ENCODE data around the gene RXRA.

RXRA gene

DNA sequence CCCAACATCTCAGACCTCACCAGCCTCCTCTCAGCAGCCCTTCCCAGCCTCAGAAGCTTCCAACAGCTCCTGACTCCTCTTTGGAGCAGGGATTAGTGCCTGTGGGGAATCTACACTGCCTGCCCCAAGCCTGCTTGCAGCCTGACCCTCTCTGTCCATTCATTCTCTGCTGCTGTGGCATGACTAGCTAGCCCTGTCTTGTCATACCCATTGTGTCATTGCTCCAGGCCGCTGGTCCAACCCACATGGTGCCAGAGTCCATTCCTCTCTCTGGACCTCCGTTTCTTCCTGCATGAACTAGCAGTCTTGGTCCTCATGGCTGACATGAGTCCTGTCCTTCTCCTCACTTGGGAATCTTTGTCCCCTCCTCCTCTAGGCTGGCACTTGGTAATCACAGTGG is 12.8 kb upstream of the RXRA start:
- no peak for DNase-seq

DNA sequence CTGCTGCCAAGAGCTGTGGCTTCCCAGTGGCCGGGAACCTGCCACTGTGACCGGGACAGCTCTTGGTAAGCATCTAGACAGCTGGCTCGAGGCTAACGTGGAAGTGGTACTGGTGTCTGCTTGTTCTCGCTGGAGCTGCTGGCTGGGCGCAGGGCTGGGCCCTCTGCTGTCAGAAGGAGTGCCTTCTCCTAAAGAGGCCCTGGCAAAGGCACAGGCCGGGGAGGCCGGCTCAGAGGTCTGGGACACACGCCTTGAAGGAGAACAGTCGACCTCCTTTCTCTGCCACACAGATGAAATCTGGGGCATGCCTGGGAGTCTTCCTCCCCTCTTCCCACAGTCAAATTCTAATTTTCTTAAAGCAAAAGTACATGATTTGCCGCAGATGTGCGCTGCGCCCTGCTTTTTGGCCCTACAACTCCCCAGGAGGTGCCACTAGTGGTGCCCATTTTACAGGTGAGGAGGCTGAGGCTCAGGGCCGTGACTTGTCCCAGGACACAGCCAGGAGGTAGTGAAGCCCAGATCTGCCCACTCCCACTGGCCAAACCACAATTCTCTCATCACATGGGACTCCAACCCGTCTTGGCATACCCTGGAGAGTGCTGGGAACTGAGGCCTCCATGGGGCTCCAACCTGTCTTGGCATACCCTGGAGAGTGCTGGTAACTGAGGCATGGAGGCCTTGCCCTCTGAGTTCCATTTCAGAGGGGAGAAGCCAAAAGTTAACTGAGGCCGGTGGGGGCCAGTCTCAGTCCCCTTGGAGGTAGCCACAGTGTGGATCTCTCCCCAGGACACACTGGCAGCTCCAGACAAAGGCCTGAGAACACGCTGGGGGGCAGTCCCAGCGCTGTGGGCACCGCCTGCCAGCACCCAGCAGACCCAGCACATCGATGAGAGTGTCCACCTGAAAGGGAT is 12.0 kb upstream of the RXRA start:
- no peak for DNase-seq

DNA sequence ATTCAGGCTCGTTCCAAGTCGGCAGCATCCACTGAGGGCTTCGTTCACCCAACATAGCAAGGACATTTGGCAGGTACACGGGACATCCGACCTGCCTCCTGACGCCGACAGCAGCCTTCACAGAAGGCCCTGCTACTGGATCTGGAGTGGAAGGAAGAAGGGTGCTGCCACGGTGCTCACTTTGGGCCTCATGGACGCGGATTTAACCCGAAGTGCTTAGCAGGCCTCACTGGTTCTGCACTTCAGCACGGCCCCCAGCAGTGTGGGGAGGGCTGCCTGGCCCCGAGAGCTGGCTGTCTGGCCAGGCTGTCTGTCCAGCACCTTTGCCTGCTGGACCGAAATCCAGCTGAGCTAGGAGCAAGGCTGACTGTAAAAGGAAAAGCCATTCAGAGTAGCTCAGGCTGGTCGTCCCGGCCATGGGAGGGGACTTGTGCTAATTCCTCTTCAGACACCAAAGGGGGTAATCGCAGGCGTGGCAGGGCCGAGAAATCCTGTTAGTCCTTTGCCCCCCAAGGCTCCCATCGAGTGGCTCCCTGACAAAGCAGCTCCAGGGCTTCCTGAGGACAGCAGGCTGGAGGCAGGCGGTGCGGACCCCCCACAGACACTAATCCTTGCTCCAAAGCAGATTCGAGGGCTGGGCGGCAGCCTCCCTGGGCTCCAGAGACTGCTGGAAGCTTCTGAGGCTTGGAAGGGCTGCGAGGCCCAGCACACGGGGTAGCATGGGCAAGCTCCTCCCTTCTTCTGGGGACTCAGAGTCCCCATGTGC is 11.1 kb upstream of the RXRA start:
- no peak for DNase-seq

DNA sequence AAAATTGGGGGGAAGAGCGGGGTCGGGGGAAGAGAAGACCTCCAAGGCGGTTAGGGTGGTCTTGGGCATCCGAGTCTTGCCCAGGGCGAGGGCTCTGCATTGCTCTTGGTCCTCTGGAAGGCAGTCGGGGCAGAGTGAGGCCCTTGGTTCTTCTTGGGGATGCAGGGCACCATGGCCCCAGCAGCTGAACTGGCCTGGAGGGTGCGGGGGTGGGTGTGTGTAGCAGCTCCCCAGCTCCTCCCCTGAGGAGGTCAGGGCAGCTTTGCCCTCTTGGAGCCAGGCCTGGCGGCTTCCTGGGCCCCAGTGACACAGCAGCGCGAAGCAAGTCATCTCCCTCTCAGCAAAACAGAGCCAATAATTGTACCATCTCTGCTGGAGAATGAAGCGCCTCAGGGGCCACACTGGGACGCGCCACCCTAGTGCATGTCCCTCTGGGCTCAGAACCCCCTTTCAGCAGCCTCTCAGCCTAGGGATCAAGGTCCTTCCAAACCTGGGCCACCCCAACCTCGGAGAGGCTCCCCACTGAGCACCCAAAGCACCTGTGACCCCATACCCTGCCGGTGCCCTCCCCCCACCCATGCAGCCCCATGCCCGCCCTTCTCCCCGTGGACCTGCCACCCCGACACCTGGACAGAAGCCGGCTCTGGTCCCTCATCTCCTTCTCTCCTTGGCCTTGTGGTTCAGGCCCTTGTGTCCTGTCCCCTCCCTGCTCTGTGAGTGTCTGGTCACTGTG is 10.4 kb upstream of the RXRA start:
- DNase-seq: no peak

DNA sequence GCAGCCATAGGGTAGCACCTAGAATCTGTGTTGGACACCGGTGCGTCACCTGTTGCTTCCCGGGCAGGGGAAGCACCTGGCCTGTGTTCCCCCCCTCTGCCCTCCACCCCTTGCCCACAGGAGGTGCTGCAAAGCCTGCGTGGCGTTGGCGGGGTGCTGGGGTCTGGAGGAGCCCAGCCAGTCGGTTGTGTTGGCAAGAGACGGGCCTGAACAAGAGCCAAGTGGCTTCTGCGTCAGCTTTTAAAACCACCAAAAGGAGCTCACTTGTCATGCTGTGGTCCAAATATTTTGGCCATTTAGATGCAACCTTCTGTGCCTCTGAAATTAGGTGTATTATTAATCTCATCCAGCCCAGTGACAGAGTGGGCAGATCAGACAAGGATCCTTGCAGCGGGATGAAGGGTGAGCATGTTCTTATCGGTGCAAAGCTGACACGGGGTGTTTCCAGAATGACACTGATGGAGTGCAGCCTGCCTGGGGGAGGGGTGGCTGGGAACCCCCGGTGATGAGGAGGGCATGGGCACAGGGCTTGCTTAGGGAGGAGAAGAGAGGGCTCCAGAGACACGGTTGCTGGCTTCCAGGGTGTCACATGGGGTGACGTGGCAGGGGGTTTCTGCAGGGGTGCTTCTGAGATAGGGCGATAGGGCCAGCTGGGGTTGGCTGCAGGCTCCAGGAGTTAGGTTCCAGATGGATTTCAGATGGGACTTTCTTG is 9.7 kb upstream of the RXRA start:
- no peak for DNase-seq

DNA sequence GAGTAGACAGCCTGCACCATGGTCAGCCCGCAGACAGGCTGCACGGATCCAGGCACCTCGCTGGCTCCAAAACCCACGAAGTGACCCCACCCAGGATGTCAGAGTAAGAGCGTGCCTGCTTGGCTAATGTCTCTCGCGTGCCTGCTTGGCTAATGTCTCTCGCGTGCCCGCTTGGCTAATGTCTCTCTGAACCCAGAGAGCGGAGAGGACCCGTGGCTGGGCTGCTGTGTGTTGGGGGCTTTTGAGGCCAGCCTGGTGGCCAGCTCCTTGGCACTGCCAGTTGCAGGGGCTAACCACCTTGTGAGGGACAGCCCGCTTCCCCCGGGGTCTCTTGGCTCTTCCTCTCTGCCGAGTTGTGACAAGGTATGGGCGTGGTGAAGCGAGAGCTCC is 8.9 kb upstream of the RXRA start:
- no peak for DNase-seq

DNA sequence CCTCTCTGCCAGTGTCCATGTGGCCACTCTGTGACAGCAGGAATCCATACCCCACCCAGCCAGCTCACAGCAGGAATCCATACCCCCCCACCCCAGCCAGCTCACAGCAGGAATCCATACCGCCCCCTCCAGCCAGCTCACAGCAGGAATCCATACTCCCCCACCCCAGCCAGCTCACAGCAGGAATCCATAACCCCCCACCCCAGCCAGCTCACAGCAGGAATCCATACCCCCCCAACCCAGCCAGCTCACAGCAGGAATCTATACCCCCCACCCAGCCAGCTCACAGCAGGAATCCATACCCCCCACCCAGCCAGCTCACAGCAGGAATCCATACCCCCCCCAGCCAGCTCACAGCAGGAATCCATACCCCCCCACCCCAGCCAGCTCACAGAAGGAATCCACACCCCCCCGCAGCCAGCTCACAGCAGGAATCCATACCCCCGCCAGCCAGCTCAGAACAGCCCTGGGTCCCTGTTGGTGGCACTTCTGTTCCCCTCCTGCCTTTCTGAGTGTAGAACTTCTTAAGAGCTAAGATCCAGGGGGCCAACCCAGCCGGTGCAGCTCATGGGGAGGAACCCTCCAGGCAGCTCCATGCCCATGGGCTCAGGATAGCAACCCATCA is 8.4 kb upstream of the RXRA start:
- no peak for DNase-seq

DNA sequence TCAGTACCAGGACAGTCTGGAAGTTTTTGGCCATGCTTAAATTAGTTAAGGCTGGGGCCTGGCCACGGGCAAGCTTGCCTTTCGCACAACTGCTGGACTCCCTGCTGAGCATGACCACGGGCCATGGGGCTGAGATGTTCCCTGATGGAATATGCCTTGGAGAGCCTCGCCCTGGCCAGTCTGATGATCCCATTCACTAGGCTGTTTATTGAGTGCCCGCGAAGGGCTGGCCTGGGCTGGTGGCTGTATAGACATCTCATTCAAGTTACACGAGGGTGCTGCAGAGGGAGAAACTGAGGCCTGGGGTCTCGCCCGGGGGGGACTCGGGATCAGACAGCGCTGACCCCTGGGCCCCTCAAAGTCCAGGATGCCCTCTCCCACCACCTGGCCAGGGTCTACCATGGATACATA is 7.8 kb upstream of the RXRA start:
- DNase-seq: no peak

DNA sequence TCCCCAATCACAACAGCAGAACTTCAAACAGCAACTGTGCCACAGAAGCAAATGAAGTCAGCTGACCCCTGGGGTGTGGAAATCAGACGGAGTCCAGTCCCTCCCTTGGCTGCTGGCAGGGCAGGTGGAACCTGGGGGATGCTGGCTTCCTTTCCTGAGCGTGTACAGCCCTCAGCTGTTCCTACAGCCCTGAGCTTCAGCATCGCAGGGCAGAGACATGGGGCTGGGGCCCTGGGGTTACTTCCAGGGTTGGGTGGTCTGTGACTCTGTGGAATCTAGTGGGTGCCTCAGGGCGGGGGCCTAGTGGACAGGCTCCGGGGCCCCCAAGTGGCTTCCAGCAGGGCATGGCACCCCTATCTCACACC is 7.3 kb upstream of the RXRA start:
- no peak for DNase-seq

DNA sequence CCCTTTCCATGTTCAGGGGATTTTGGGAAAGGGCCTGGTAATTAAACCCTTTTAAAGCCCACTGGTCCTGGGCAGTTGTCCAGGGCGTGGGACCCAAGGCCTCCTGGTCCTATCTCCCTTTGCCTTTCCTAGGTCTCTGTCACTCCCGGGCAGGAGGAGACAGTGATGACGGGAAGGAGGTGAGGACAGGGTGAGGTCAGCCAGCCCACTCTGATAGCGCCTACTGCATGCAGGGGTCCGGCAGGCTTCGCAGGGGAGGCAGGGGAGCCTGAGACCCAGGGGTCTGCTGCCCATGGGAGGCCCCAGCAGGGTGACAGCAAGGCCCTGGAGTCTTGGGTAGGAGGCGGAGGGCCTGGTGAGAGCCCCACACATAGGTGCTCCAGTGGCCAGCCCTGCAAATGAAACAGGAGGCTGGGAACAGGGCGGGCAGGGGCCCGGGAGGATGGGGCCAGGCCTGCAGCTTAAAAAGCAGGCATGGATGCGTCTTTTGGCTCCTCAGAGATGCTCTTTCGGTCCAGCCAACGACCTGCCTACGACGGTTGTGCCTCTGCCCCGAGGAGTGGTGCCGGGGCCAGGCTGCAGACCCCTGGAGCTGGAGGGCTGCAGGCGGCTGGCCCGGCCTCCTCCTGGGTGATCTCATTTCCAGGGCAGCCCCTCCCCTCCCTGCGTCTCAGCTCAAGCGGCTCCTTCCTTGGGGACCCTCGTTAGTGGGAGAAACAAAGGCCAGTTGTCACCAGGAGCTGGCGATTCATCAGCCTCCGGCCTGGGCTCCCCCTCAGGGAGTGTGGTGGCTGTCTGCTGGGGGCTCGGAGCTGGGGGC is 6.7 kb upstream of the RXRA start:
- DNase-seq: no peak

DNA sequence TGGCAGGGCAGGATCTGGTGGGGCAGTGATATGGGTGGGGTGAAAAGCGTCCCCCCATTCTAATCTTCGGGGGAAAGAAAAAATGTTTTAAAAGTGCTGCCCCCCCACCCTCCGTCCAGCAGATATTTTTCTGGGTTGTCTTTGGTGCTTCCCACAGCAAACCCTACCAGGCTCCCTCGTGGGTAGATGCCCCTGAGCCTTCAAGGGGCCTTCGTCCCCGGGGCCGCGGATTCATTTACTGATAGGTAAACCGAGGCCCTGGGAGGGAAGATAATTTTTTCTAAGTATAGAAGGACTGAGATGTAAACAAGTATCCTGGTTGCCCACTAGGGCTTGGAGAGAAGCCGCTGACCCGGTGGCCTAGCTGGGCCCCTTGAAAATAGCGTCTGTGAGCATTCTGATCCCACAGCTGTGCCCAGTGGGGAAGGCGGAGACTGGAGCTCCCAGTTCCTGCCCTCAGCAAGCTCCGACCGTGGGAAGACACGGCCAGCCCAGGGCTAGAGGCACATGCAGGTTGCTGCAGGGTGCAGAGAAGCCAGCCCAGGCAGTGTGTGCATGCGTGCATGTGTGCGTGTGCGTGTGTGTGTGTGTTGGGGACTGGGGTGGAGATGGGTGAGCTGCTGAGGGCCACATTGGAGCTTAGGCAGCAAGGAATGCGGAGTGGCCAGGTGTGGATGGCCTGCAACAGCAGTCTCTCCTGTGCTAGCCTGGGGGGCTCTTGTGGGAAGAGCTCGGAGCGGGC is 6.0 kb upstream of the RXRA start:
- DNase-seq: no peak

DNA sequence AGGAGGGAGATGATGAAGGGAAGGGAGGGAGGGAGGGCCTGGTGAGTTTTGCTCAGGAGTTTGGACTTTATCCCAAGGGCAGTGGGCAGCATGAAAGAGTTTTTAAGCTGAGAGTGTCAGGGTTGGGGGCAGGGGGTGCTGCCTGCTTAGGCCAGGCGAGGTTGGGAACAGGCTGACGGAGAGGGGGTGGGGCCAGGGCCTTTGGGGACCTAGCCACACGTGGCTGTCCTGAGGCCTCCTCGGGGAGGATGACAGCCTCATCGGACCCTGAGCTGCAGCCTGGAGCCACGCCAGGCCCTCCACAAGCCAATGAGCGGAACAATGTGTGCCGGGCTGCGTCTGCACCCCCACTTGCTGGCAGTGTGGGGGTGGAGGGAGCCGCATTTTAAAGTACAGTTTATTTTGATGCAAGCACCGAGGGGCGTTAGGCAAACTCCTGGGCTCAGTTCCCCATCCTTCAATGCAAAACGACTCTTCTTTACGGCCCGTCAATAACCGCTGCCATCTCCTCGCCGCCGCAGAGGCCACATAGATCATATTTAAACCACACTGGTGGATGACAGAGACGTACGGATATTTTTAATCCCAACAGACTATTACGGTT is 5.3 kb upstream of the RXRA start:
- DNase-seq: no peak

DNA sequence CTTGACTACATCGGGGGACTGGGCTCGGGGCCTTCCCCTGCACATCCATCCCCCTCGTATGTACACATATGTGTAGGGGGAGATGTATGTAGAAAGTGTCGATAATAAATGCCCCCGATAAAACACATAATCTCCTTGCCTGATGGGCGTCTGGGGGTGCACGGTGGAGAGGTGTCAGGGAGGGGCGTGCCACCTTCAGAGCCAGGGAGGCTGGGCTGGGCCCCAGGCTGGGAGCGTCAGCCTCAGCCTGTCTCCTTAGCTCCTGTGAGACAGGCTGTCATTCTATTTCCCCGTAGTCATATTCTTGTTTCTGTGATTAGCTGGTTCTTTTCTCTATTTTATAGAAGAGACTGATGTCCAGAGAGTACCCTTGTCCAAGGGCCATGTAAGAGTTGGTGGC is 4.7 kb upstream of the RXRA start:
- DNase-seq: no peak

DNA sequence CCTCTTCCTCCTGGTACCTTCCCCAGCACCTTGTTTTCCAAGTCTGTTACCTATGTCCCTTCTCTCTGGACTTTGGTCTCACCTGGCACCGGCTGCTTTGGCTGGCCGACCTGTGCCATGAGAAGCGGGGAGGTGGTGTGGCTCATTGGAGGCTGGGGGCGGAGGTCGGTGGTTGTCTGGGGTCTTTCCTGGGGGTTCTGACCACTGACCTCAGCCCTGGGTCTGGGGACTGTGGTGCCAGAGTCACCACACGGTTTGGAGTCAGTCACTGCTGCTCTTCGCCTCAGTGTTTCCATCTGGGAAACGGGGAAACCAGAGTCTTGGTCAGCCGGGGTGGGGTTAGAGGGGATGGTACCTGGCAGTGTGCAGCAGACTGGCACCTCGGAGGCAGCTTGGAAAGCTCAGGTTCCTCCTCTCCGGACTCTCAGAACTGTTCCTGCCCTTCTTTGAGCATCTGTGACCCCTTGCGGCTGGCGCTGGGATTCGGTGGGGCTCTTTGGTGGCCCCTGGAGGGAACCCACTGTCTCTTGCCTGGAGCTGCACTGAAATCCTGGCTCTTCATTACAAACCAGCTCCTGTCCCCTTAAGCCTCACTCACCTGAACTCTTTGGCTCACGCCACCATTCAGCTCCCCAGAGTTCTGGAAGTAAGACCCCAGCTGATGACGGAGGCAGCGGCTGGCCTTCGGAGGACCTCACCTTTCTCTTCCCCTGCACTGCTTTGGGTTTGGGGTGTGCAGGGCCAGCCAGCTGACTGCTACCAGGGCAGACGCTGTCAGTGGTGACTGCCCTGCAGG is 4.1 kb upstream of the RXRA start:
- DNase-seq: no peak

DNA sequence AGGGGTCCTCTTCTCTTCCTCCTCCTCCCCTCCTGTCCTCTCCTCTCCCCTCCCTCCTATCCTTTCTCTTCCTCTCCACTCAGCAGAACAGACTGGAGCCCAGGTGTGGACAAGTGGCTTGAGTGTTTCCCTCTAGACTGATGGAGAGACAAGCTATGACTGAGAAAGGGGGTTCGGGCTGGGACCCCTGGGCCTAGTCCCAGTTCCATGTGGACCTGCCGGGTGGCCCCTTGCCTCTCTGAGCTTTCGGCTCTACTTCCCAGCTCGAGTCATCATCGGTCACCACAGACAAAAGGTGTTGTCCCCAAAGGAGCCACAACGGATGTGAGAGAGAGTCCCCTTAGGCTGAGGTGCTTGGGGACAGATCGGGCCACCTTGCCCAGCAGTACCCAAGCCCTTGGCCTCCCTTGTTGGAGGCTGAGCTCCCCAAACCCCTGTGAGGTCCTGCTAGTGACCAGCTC is 3.4 kb upstream of the RXRA start:
- DNase-seq: no peak

DNA sequence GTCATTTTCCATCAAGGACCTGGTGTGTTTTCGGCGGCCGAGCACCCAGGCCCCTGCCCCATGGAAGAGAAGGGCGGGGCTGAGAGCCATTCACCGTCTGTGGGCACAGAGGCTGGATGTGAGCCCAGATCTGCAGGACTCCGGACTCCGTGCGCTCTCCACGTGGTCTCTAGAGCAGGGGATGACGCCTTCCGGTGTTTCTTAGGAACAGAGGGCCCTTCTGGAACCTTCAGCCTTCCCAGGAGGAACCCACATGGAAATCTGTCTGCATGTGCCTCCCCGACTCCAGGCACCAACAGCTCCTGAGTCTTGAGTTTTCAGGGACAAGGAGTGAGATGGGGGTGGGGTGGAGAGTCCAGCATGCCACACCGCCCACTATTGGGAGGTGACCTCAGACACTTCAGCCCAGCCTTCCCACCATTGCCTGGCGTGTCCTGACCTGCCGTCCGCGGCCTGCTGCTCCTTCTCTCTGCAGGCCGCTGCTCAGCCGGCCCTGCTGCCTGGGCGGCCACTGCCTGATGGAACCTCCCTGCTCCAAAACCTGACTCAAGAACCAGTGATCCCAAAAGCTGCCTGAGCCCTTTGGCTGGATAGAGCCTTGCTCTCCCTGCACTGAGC is 2.4 kb upstream of the RXRA start:
- DNase-seq: peak; percentile 58

DNA sequence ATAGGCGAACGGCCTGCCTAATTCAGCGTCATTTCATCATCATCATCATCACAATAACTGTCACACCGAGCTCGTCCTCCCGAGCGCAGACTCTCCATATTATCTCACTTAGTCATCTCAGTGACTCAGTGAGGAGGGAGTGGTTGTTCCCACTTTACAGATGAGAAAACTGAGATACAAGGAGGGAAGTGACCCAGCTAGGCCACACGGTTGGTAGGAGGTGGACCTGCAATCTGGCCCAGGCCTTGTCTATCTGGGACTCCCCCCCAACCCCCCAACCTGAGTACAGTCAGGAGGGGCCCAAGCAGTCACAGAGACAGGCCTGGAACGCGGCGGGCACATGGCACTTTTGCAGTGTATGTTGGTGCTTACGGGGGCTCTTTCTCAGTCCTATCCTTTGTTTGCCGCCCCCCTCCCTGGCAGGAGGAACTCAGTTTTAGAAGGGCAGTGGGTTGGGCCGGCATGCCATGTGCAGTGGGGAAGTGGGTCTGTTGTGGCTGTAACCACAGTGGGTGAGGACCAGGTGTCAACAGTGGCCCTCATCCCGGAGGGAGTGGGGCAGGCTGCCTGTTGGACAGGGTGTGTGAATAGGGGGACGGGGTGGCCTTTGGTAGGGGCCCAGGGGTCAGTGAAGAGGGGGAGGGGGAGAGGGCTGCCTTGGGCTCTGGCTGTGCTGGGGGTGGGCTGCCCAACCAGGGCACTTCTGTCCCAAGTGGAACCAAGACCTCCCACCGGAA is 1.7 kb upstream of the RXRA start:
- no peak for DNase-seq

DNA sequence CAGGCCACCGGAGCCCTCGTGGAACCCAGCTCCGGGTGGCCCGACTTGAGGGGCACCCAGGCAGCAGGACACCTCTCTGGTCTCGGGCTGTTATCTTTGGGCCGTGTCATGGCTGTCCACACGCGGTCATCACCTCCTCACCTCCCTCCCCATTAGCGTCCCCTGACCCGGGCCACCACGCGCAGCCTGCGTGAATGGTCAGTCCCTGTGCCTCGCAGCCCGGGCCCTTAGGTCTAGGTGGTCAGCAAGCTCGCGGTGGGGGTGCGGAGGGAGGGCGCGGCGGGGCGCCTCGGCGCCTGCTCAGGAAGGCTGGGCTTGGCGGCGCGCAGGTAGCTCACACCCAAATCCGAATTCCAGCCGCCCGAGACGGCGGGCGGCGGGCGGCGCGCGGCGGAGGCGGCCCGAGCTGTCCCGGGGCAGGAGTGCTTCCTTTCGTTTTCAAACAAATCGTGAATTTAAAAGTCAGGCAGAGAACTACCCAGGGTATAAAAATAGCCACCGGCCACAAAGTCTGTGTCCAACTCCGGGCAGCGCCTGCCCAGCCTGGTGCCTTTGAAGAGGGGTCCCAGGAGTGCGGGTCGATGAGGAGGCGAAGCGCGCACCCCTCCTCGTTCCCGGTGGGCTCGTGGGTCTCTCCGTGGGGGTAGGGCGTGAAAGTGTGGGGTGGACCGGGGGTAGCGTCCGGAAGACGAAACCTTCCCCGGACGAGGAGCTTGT is 1.0 kb upstream of the RXRA start:
- DNase-seq: no peak

Data from SHP77 treated with DMSO at 0.1 percent for 48 hours (cell line).